Measurements from ENCODE around the gene ARID5B.

Gene ARID5B

GRCh38 chr10:61964059-61964709 is 62.7 kb downstream of the ARID5B start:
- no peak overlapping the region for H3K4me3 ChIP-seq (ENCODE audit: insufficient read depth, low read depth, low read length)

DNA sequence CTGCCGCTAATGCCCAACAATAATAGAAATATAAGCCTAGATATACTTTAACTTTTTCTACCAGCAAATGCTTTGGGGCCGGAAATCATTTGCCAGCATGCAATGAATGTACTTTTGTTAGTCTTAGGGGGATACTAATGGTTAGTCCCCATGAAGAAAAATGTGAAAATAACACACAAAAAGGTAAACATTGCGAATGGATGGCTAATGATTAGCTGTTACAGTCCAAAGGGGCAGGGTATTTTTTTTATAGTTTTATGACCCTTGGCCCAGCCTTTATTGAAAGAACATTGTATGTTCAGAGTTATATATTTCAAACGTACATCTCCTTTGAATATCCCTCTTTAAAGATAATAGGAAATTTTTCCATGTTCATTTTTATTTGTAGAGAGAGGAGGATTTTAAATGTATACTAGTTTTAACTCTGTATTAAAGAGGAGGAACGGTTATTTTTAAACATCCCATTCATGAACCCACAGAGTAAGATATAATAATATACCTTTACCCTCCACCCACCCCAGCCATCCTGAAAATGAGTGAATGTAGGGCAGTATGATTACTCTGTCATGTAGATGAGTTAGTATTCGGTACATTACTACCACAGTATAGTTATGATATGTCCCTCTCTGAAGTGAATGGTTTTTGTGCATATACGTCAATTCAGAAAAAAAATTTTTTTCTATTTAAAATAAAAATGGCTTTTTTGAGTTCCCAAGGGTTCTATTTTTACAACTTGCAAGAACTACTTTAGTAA is 63.6 kb downstream of the ARID5B start:
- no peaks in the 10 kb centered on the region for H3K9me3 ChIP-seq (ENCODE audit: control insufficient read depth, low read length)
- no peaks in the 10 kb centered on the region for H3K36me3 ChIP-seq (ENCODE audit: control insufficient read depth, insufficient read depth, low read length)
- H3K27ac ChIP-seq (ENCODE audit: insufficient read depth, low read depth, low read length, poor library complexity, severe bottlenecking), result no peak overlapping the region
- 97 to 99% methylated on average over 2 to 5 of the region's 7 CpGs for WGBS, 2 experiments
- H3K4me3 ChIP-seq (ENCODE audit: insufficient read depth, low read depth, low read length), result no peak overlapping the region
- no peaks in the 10 kb centered on the region for H3K4me1 ChIP-seq (ENCODE audit: control insufficient read depth, insufficient read depth, low read length)
- H3K27me3 ChIP-seq (ENCODE audit: control insufficient read depth, insufficient read depth, low read length, poor library complexity, severe bottlenecking), result no peaks in the 10 kb centered on the region

More at GRCh38 chr10:61964059-61964709, 62.7 kb downstream of the ARID5B start:
- Histone ChIP-seq H3K27ac (ENCODE audit: insufficient read depth, low read depth, low read length, poor library complexity, severe bottlenecking) (no peak overlapping the region), H3K36me3 (ENCODE audit: control insufficient read depth, insufficient read depth, low read length) (no peaks in the 10 kb centered on the region), H3K9me3 (ENCODE audit: control insufficient read depth, low read length) (no peaks in the 10 kb centered on the region), H3K27me3 (ENCODE audit: control insufficient read depth, insufficient read depth, low read length, poor library complexity, severe bottlenecking) (no peaks in the 10 kb centered on the region), H3K4me1 (ENCODE audit: control insufficient read depth, insufficient read depth, low read length) (no peaks in the 10 kb centered on the region)
- 56% methylated on average over 3 of the region's 3 CpGs for WGBS, 2 experiments

DNA sequence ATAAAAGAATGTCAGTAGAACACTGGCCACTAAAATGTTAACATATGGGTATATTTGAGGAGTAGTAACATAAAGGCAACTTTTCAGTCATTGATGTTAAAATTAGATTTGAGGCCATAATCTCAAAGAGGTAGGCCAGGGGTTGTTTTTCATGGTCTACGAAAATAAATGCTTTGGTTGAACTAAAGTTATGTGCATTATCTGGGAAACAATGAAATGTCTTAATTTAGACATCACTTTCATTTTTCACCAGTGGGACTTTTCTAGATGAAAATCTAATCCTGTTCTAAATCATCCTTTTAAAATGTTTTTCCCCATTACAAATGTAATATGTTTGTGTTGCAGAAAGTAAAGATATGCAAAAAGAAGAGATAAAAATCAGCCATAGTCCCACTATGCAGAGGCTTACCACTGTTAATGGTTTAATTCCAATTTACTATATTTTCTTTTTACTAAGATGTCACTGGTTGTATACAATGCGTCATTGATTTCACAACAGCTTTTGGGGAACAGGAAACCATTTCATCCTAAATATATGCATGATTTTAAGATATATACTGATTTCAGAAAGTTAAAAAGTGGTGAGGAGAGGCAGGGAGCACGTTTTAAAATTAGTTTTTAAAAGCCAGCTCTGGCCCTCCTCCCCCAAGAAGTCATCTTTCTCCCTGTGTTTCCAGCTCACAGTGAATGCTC is 64.3 kb downstream of the ARID5B start:
- H3K4me1 ChIP-seq (ENCODE audit: control insufficient read depth, insufficient read depth, low read length), result no peaks in the 10 kb centered on the region
- no peak overlapping the region for H3K27ac ChIP-seq (ENCODE audit: insufficient read depth, low read depth, low read length, poor library complexity, severe bottlenecking)
- no peaks in the 10 kb centered on the region for H3K9me3 ChIP-seq (ENCODE audit: control insufficient read depth, low read length)
- no peak overlapping the region for H3K4me3 ChIP-seq (ENCODE audit: insufficient read depth, low read depth, low read length)
- H3K27me3 ChIP-seq (ENCODE audit: control insufficient read depth, insufficient read depth, low read length, poor library complexity, severe bottlenecking), result no peaks in the 10 kb centered on the region
- 86 to 100% methylated on average over 1 to 2 of the region's 3 CpGs for WGBS, 2 experiments
- no peaks in the 10 kb centered on the region for H3K36me3 ChIP-seq (ENCODE audit: control insufficient read depth, insufficient read depth, low read length)

DNA sequence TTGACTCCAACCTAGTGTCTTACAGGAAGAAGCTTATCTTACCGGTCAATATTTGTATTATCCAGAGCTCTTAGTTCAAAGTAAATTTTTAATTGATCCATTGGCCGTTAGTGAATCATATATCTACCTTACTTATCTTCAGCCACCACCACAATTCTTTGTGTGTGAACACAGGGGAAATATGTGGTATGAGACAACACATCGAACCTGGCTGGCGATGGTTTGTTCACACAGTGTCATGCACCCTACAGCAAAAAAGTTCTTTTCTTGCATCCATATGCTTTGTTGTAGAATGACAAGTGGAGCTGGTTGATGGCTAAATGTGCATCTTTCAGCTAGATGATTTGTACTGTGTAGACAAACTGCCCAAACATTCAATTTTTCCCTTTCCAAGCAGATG is 65.8 kb downstream of the ARID5B start:
- H3K27ac ChIP-seq (ENCODE audit: insufficient read depth, low read depth, low read length, poor library complexity, severe bottlenecking), result no peak overlapping the region
- H3K36me3 ChIP-seq (ENCODE audit: control insufficient read depth, insufficient read depth, low read length), result no peaks in the 10 kb centered on the region
- H3K9me3 ChIP-seq (ENCODE audit: control insufficient read depth, low read length), result no peaks in the 10 kb centered on the region
- H3K4me3 ChIP-seq (ENCODE audit: insufficient read depth, low read depth, low read length), result no peak overlapping the region
- WGBS, 2 experiments, result 93 to 96% methylated on average over 3 to 4 of the region's 4 CpGs
- no peaks in the 10 kb centered on the region for H3K4me1 ChIP-seq (ENCODE audit: control insufficient read depth, insufficient read depth, low read length)
- H3K27me3 ChIP-seq (ENCODE audit: control insufficient read depth, insufficient read depth, low read length, poor library complexity, severe bottlenecking), result no peaks in the 10 kb centered on the region

- no peaks in the 10 kb centered on the region for H3K4me1 ChIP-seq (ENCODE audit: control insufficient read depth, insufficient read depth, low read length)
- no peak overlapping the region for H3K4me3 ChIP-seq (ENCODE audit: insufficient read depth, low read depth, low read length)
- no peak overlapping the region for H3K27ac ChIP-seq (ENCODE audit: insufficient read depth, low read depth, low read length, poor library complexity, severe bottlenecking)
- 94 to 98% methylated on average over 6 of the region's 6 CpGs for WGBS, 2 experiments
- no peaks in the 10 kb centered on the region for H3K36me3 ChIP-seq (ENCODE audit: control insufficient read depth, insufficient read depth, low read length)
- no peaks in the 10 kb centered on the region for H3K27me3 ChIP-seq (ENCODE audit: control insufficient read depth, insufficient read depth, low read length, poor library complexity, severe bottlenecking)
- no peaks in the 10 kb centered on the region for H3K9me3 ChIP-seq (ENCODE audit: control insufficient read depth, low read length)
These were observed 68.9 kb downstream of the ARID5B start for GRCh38 chr10:61970182-61971002.

GRCh38 chr10:61971003-61971325 is 69.5 kb downstream of the ARID5B start:
- H3K27ac ChIP-seq (ENCODE audit: insufficient read depth, low read depth, low read length, poor library complexity, severe bottlenecking), result no peak overlapping the region
- H3K36me3 ChIP-seq (ENCODE audit: control insufficient read depth, insufficient read depth, low read length), result no peaks in the 10 kb centered on the region
- H3K4me1 ChIP-seq (ENCODE audit: control insufficient read depth, insufficient read depth, low read length), result no peaks in the 10 kb centered on the region
- H3K27me3 ChIP-seq (ENCODE audit: control insufficient read depth, insufficient read depth, low read length, poor library complexity, severe bottlenecking), result no peaks in the 10 kb centered on the region
- no peaks in the 10 kb centered on the region for H3K9me3 ChIP-seq (ENCODE audit: control insufficient read depth, low read length)
- no peak overlapping the region for H3K4me3 ChIP-seq (ENCODE audit: insufficient read depth, low read depth, low read length)

DNA sequence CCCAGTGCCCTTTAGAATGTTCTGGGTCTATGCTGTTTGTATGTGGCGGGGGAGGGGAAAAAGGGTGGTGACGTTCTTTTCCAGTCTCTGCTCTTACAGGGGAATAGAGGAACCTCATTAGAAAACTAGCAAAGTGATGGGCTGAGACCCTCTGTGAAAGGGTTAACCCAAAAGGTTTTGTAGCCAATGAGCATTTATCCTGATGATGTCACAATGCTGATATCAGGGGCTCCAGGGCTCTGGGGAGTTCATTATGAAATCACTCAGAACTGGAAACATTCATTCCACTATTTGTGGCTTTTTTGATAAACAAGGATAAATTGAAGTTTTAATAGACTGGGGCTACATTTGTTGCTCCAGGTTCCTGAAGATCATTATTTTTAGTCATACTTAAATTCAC is 71.7 kb downstream of the ARID5B start:
- no peak overlapping the region for H3K27ac ChIP-seq (ENCODE audit: insufficient read depth, low read depth, low read length, poor library complexity, severe bottlenecking)
- 85 to 92% methylated on average over 2 of the region's 2 CpGs for WGBS, 2 experiments
- H3K36me3 ChIP-seq (ENCODE audit: control insufficient read depth, insufficient read depth, low read length), result no peaks in the 10 kb centered on the region
- H3K9me3 ChIP-seq (ENCODE audit: control insufficient read depth, low read length), result no peaks in the 10 kb centered on the region
- H3K27me3 ChIP-seq (ENCODE audit: control insufficient read depth, insufficient read depth, low read length, poor library complexity, severe bottlenecking), result no peaks in the 10 kb centered on the region
- H3K4me3 ChIP-seq (ENCODE audit: insufficient read depth, low read depth, low read length), result no peak overlapping the region
- H3K4me1 ChIP-seq (ENCODE audit: control insufficient read depth, insufficient read depth, low read length), result no peaks in the 10 kb centered on the region

GRCh38 chr10:61973906-61974305 is 72.4 kb downstream of the ARID5B start:
- no peaks in the 10 kb centered on the region for H3K9me3 ChIP-seq (ENCODE audit: control insufficient read depth, low read length)
- no peak overlapping the region for H3K27ac ChIP-seq (ENCODE audit: insufficient read depth, low read depth, low read length, poor library complexity, severe bottlenecking)
- H3K27me3 ChIP-seq (ENCODE audit: control insufficient read depth, insufficient read depth, low read length, poor library complexity, severe bottlenecking), result no peaks in the 10 kb centered on the region
- no peak overlapping the region for H3K4me3 ChIP-seq (ENCODE audit: insufficient read depth, low read depth, low read length)
- H3K4me1 ChIP-seq (ENCODE audit: control insufficient read depth, insufficient read depth, low read length), result no peaks in the 10 kb centered on the region
- no peaks in the 10 kb centered on the region for H3K36me3 ChIP-seq (ENCODE audit: control insufficient read depth, insufficient read depth, low read length)
- 86 to 94% methylated on average over 1 to 3 of the region's 5 CpGs for WGBS, 2 experiments

GRCh38 chr10:61974601-61975390 is 73.3 kb downstream of the ARID5B start:
- Histone ChIP-seq H3K4me3 (ENCODE audit: insufficient read depth, low read depth, low read length) (no peak overlapping the region), H3K27ac (ENCODE audit: insufficient read depth, low read depth, low read length, poor library complexity, severe bottlenecking) (no peak overlapping the region), H3K36me3 (ENCODE audit: control insufficient read depth, insufficient read depth, low read length) (no peaks in the 10 kb centered on the region), H3K27me3 (ENCODE audit: control insufficient read depth, insufficient read depth, low read length, poor library complexity, severe bottlenecking) (no peaks in the 10 kb centered on the region), H3K4me1 (ENCODE audit: control insufficient read depth, insufficient read depth, low read length) (no peaks in the 10 kb centered on the region), H3K9me3 (ENCODE audit: control insufficient read depth, low read length) (no peaks in the 10 kb centered on the region)
- 95 to 97% methylated on average over 8 of the region's 8 CpGs for WGBS, 2 experiments
